WI38 (cell line): ENCODE measurements around the gene SKAP1.

ENCODE experiments used
- H3K4me3 ChIP-seq: 2 replicates; pipeline ENCODE4 v1.5.1; 2011; ENCODE audit warnings: low read depth, mild to moderate bottlenecking, control low read depth, low read length
- CTCF ChIP-seq: IDR thresholded peaks from 2 replicates; pipeline ENCODE4 v1.5.1; 2012; ENCODE audit warnings: low read depth, mild to moderate bottlenecking, control low read depth, low read length

SKAP1 gene

GRCh38 chr17:48470388-48471034 is 40.5 kb upstream of the SKAP1 start:
- no peak for TF ChIP-seq CTCF

GRCh38 chr17:48469227-48469626 is 39.2 kb upstream of the SKAP1 start:
- no peak for TF ChIP-seq CTCF

More at GRCh38 chr17:48470388-48471034, 40.5 kb upstream of the SKAP1 start:
- no peak overlapping the region for H3K4me3 ChIP-seq

GRCh38 chr17:48468299-48468698 is 38.3 kb upstream of the SKAP1 start:
- no peak overlapping the region for H3K4me3 ChIP-seq
- TF ChIP-seq CTCF: no peak

More at GRCh38 chr17:48469227-48469626, 39.2 kb upstream of the SKAP1 start:
- no peak overlapping the region for H3K4me3 ChIP-seq

GRCh38 chr17:48465884-48466283 is 35.9 kb upstream of the SKAP1 start:
- H3K4me3 ChIP-seq: no peak overlapping the region

GRCh38 chr17:48463526-48463925 is 33.5 kb upstream of the SKAP1 start:
- TF ChIP-seq CTCF: no peak
- H3K4me3 ChIP-seq: no peak overlapping the region

More at GRCh38 chr17:48465884-48466283, 35.9 kb upstream of the SKAP1 start:
- no peak for TF ChIP-seq CTCF

GRCh38 chr17:48462946-48463345 is 32.9 kb upstream of the SKAP1 start:
- H3K4me3 ChIP-seq: no peak overlapping the region
- no peak for TF ChIP-seq CTCF

- H3K4me3 ChIP-seq: no peak overlapping the region
- no peak for TF ChIP-seq CTCF
These were observed 30.0 kb upstream of the SKAP1 start for GRCh38 chr17:48460052-48460451.
